Suprapubic skin (tissue), 4 donors: ENCODE results near the gene ITPKB.

Source experiments
- EP300 ChIP-seq: sonication (generic); formaldehyde crosslinking; IDR thresholded peaks from one replicate; pipeline ENCODE4 v1.6.1; 2017; ENCODE audit warnings: antibody characterized with exemption
- POLR2AphosphoS5 ChIP-seq, 3 donors: sonication (generic); formaldehyde crosslinking; IDR thresholded peaks; one replicate each; pipeline ENCODE4 v1.6.1; 2017; ENCODE audit warnings: antibody characterized with exemption in 3 of 3
- TF ChIP-seq, protein P1 (sequence below), 2 donors: fragments of 200-600 bp in 1 of 2; fragments of 450-650 bp in 1 of 2; sonication (generic) in 1 of 2; IDR thresholded peaks; one replicate each; pipeline ENCODE4 v1.5.1; 2016 to 2019; ENCODE audit warnings: antibody characterized with exemption in 2 of 2, mild to moderate bottlenecking in 1 of 2, moderate library complexity in 1 of 2

DNA sequence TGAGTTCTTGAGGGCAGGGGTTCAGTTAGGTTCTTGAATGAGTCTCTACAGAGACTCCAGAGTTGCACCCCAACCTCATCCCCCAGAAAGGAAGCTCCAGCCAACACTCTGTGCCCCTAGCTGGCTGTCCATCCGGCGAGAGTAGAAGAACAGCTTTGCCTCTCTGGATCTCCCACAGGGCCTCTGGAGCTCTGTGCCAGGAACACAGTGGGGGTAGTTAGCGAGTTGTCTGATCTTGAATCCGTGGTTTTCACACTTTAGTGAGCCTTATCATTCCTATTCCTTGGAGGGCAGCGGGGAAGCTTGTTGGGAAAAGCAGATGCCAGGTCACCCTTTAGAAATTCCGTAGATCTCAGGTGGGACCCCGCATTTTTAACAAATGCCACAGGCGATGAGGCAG lies 145.5 kb downstream of the ITPKB start:
- TF ChIP-seq, protein P1, sequence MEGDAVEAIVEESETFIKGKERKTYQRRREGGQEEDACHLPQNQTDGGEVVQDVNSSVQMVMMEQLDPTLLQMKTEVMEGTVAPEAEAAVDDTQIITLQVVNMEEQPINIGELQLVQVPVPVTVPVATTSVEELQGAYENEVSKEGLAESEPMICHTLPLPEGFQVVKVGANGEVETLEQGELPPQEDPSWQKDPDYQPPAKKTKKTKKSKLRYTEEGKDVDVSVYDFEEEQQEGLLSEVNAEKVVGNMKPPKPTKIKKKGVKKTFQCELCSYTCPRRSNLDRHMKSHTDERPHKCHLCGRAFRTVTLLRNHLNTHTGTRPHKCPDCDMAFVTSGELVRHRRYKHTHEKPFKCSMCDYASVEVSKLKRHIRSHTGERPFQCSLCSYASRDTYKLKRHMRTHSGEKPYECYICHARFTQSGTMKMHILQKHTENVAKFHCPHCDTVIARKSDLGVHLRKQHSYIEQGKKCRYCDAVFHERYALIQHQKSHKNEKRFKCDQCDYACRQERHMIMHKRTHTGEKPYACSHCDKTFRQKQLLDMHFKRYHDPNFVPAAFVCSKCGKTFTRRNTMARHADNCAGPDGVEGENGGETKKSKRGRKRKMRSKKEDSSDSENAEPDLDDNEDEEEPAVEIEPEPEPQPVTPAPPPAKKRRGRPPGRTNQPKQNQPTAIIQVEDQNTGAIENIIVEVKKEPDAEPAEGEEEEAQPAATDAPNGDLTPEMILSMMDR (IDR thresholded peaks at IDR 0.05) = no peak
- TF ChIP-seq EP300 (no peak), POLR2AphosphoS5 (IDR thresholded peaks at IDR 0.05) (no peak)
